ENCODE measurements around the gene CABLES2. TPM values are rescaled to one million over a fixed set of nuclear protein-coding genes. Genes with fewer than 3 reads are reported as not detected.

Gene CABLES2
- total and polyA plus RNA-seq, 4 donors: 0.92 to 3.2 (median 2.0) TPM

DNA sequence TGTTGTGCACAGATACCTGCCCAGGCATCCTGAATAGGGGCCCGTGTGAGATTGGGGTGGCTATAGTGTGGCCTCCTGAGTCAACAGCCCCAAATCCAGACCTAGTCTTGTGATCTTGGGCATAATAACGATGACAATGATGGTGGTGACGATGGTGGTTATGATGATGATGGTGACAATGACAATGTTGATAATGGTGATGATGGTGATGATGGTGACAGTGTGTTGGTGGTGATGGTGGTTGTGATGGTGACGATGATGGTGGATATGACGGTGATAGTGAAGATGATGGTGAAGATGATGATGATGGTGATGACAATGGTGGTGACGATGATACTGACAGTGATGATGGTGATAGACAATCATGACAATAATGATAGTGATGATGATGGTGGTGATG lies 25.2 kb downstream of the CABLES2 start:
- Histone ChIP-seq H3K4me1 (ENCODE audit: control insufficient read depth in 4 of 4, insufficient read depth in 4 of 4, low read length in 3 of 4) (peaks cover 0 to 18% (median 17%) of the 10 kb centered on the region in 4 donors), H3K36me3 (ENCODE audit: control insufficient read depth in 4 of 4, insufficient read depth in 3 of 4, low read depth in 1 of 4, low read length in 3 of 4) (no peaks in the 10 kb centered on the region), H3K27ac (ENCODE audit: low read depth in 1 of 2, low read length in 2 of 2) (no peak overlapping the region), H3K9me3 (ENCODE audit: control insufficient read depth in 4 of 4, low read length in 3 of 4) (no peaks in the 10 kb centered on the region), H3K9ac (ENCODE audit: low read depth in 1 of 2, low read length in 2 of 2) (no peak overlapping the region), H3K4me3 (ENCODE audit: low read depth in 1 of 3, low read length in 3 of 3) (no peak overlapping the region), H3K27me3 (ENCODE audit: control insufficient read depth in 4 of 4, insufficient read depth in 4 of 4, low read length in 3 of 4) (no peaks in the 10 kb centered on the region)
- WGBS: 88% methylated on average over 6 of the region's 6 CpGs
- DNase-seq (ENCODE audit: low spot score): no peak
- TF ChIP-seq SP1 (IDR thresholded peaks at IDR 0.05) (no peak), HNF4A (conservative IDR thresholded peaks at IDR 0.05) (no peak), RXRA (IDR thresholded peaks at IDR 0.05) (no peak), HNF4G (IDR thresholded peaks at IDR 0.05) (no peak), JUND (IDR thresholded peaks at IDR 0.05) (no peak), FOXA2 (IDR thresholded peaks at IDR 0.05) (no peak), YY1 (IDR thresholded peaks at IDR 0.05) (no peak), NR2F2 (IDR thresholded peaks at IDR 0.05) (no peak)
- TF ChIP-seq, protein P1, sequence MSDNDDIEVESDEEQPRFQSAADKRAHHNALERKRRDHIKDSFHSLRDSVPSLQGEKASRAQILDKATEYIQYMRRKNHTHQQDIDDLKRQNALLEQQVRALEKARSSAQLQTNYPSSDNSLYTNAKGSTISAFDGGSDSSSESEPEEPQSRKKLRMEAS (IDR thresholded peaks at IDR 0.05): no peak
- TF ChIP-seq, protein P2, sequence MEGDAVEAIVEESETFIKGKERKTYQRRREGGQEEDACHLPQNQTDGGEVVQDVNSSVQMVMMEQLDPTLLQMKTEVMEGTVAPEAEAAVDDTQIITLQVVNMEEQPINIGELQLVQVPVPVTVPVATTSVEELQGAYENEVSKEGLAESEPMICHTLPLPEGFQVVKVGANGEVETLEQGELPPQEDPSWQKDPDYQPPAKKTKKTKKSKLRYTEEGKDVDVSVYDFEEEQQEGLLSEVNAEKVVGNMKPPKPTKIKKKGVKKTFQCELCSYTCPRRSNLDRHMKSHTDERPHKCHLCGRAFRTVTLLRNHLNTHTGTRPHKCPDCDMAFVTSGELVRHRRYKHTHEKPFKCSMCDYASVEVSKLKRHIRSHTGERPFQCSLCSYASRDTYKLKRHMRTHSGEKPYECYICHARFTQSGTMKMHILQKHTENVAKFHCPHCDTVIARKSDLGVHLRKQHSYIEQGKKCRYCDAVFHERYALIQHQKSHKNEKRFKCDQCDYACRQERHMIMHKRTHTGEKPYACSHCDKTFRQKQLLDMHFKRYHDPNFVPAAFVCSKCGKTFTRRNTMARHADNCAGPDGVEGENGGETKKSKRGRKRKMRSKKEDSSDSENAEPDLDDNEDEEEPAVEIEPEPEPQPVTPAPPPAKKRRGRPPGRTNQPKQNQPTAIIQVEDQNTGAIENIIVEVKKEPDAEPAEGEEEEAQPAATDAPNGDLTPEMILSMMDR (IDR thresholded peaks at IDR 0.05; ENCODE audit: low read depth, low read length, missing input control): no peak

GRCh38 chr20:62381202-62381797 lies 25.8 kb downstream of the CABLES2 start:
- 80% methylated on average over 16 of the region's 16 CpGs for WGBS
- no peak for DNase-seq (ENCODE audit: low spot score)
- Histone ChIP-seq H3K4me3 (ENCODE audit: low read depth in 1 of 3, low read length in 3 of 3) (no peak overlapping the region), H3K9me3 (ENCODE audit: control insufficient read depth in 4 of 4, low read length in 3 of 4) (no peaks in the 10 kb centered on the region), H3K27ac (ENCODE audit: low read depth in 1 of 2, low read length in 2 of 2) (peak overlapping the region in 1 of 2 donors; percentile 3), H3K4me1 (ENCODE audit: control insufficient read depth in 4 of 4, insufficient read depth in 4 of 4, low read length in 3 of 4) (peaks cover 1 to 23% (median 22%) of the 10 kb centered on the region in 4 donors), H3K9ac (ENCODE audit: low read depth in 1 of 2, low read length in 2 of 2) (no peak overlapping the region), H3K36me3 (ENCODE audit: control insufficient read depth in 4 of 4, insufficient read depth in 3 of 4, low read depth in 1 of 4, low read length in 3 of 4) (no peaks in the 10 kb centered on the region), H3K27me3 (ENCODE audit: control insufficient read depth in 4 of 4, insufficient read depth in 4 of 4, low read length in 3 of 4) (no peaks in the 10 kb centered on the region)
- peak; percentile 9 for TF ChIP-seq NR2F2 (IDR thresholded peaks at IDR 0.05)
- TF ChIP-seq SP1 (IDR thresholded peaks at IDR 0.05): peak; percentile 12
- TF ChIP-seq ZBTB33 (IDR thresholded peaks at IDR 0.05): no peak

DNA sequence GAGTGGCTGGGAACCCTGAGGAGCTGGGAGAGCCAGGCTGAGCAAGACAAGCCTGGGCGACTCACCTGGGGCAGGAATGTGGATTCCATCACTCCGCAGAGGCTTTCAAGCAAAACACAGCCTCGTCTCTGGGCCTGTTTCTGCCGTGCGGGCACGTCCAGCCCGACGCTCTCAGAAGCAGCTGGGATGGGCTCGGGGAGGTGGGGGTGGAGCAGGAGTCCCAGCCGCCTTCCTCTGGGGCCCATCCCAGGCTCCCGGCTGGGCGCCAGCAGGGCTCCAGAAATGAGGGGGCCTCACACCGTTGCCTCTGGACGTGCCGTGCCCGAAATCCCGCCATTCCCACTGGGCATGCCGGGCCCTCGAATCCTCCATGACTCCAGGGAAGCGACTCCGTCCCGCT lies 28.9 kb downstream of the CABLES2 start:
- no peaks in the 10 kb centered on the region for H3K9me3 ChIP-seq (ENCODE audit: control insufficient read depth in 4 of 4, low read length in 3 of 4)
- no peak overlapping the region for H3K4me3 ChIP-seq (ENCODE audit: low read depth in 1 of 3, low read length in 3 of 3)
- H3K36me3 ChIP-seq (ENCODE audit: control insufficient read depth in 4 of 4, insufficient read depth in 3 of 4, low read depth in 1 of 4, low read length in 3 of 4): no peaks in the 10 kb centered on the region
- DNase-seq (ENCODE audit: low spot score): no peak
- no peaks in the 10 kb centered on the region for H3K27me3 ChIP-seq (ENCODE audit: control insufficient read depth in 4 of 4, insufficient read depth in 4 of 4, low read length in 3 of 4)
- no peak overlapping the region for H3K9ac ChIP-seq (ENCODE audit: low read depth in 1 of 2, low read length in 2 of 2)
- H3K4me1 ChIP-seq (ENCODE audit: control insufficient read depth in 4 of 4, insufficient read depth in 4 of 4, low read length in 3 of 4): peaks cover 4 to 34% (median 21%) of the 10 kb centered on the region in 4 donors
- WGBS: 84% methylated on average over 22 of the region's 22 CpGs
- H3K27ac ChIP-seq (ENCODE audit: low read depth in 1 of 2, low read length in 2 of 2): no peak overlapping the region
- TF ChIP-seq RXRA (IDR thresholded peaks at IDR 0.05) (no peak), HNF4A (conservative IDR thresholded peaks at IDR 0.05) (no peak), RAD21 (IDR thresholded peaks at IDR 0.05) (no peak), TAF1 (conservative IDR thresholded peaks at IDR 0.05) (no peak), EGR1 (IDR thresholded peaks at IDR 0.05; ENCODE audit: low read depth in 2 of 2) (no peak), HNF4G (IDR thresholded peaks at IDR 0.05) (no peak), YY1 (IDR thresholded peaks at IDR 0.05) (no peak), JUND (IDR thresholded peaks at IDR 0.05) (no peak), NR2F2 (IDR thresholded peaks at IDR 0.05) (no peak), FOXA1 (IDR thresholded peaks at IDR 0.05) (no peak), FOXA2 (IDR thresholded peaks at IDR 0.05) (no peak)
- TF ChIP-seq, protein P2 (IDR thresholded peaks at IDR 0.05; ENCODE audit: low read depth, low read length, missing input control): no peak
- TF ChIP-seq, protein P3, sequence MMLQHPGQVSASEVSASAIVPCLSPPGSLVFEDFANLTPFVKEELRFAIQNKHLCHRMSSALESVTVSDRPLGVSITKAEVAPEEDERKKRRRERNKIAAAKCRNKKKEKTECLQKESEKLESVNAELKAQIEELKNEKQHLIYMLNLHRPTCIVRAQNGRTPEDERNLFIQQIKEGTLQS (IDR thresholded peaks at IDR 0.05): no peak
- TF ChIP-seq, protein P4, sequence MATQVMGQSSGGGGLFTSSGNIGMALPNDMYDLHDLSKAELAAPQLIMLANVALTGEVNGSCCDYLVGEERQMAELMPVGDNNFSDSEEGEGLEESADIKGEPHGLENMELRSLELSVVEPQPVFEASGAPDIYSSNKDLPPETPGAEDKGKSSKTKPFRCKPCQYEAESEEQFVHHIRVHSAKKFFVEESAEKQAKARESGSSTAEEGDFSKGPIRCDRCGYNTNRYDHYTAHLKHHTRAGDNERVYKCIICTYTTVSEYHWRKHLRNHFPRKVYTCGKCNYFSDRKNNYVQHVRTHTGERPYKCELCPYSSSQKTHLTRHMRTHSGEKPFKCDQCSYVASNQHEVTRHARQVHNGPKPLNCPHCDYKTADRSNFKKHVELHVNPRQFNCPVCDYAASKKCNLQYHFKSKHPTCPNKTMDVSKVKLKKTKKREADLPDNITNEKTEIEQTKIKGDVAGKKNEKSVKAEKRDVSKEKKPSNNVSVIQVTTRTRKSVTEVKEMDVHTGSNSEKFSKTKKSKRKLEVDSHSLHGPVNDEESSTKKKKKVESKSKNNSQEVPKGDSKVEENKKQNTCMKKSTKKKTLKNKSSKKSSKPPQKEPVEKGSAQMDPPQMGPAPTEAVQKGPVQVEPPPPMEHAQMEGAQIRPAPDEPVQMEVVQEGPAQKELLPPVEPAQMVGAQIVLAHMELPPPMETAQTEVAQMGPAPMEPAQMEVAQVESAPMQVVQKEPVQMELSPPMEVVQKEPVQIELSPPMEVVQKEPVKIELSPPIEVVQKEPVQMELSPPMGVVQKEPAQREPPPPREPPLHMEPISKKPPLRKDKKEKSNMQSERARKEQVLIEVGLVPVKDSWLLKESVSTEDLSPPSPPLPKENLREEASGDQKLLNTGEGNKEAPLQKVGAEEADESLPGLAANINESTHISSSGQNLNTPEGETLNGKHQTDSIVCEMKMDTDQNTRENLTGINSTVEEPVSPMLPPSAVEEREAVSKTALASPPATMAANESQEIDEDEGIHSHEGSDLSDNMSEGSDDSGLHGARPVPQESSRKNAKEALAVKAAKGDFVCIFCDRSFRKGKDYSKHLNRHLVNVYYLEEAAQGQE (IDR thresholded peaks at IDR 0.05): no peak
- TF ChIP-seq, protein P1 (IDR thresholded peaks at IDR 0.05): no peak

Data from liver (tissue), 9 donors.